Measurements from ENCODE around the gene COX10. TPM values are rescaled to one million over a fixed set of nuclear protein-coding genes. Genes with fewer than 3 reads are reported as not detected.

COX10 gene
- total RNA-seq, 2 experiments from 2014 or later: 26.0 to 28.6 TPM

DNA sequence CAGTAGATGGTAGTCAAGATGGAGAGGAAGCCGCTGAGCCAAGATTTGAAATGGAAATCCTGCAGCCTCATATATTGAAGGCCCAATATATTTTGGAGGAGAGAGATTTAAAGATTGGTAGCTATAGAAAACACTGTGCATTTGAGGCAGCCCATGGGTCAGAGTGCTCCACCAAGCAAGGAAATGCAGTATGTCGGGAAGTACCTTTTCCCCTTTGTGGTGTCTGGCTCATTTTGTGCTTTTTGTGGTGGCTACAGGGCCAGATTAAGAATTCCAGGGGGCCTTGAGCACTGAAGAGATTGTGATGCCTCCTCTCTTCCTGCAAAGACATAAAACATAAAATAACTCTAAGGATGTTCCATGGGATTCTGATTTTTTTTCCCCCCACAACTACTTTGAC is 127.8 kb downstream of the COX10 start:
- ChIA-PET POLR2A (interaction anchor here (1.1 kb wide), 1 partner anchor 103 kb away, joined by 3 read pairs; the partner anchor contains the start of gene HS3ST3B1), CTCF (interaction anchor here (1.1 kb wide), 1 partner anchor 105 kb away, joined by 5 read pairs; no protein-coding TSS in a partner anchor)
- DNase-seq: no peak

DNA sequence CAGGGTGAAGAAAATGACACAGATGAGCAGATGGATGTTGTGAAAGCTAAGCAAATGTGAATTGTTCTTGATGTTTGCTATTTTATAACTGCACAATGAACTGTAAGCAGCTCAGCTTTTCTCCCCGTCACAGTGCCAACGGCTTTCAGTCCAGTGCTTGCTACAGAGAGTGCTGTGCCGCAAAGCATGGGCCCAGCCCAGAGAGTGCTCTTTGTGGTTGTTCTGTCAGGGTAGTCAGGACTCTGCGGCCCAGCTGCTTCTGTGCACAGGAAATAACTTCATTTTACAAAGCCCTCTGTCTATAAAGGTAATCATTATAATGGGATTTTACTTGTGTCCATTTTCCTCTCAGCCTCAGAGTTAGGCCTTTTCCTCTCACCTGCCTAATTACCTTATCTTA is 128.3 kb downstream of the COX10 start:
- Mint-ChIP-seq H3K36me3 (ENCODE audit: low read depth) (peaks cover 32% of the 10 kb centered on the region), H3K27me3 (no peaks in the 10 kb centered on the region), H3K4me1 (ENCODE audit: low read depth) (peaks cover 87% of the 10 kb centered on the region), H3K4me3 (no peak overlapping the region), H3K27ac (peak overlapping the region; percentile 85), H3K9me3 (no peaks in the 10 kb centered on the region)
- ATAC-seq (peak; percentile 64), DNase-seq (peak; percentile 90)
- intact Hi-C loops (cut with micrococcal nuclease): loop anchor here (5.0 kb wide), 1 partner anchor 105 kb away; the partner anchor contains the start of gene HS3ST3B1
- TF ChIP-seq, protein P1, sequence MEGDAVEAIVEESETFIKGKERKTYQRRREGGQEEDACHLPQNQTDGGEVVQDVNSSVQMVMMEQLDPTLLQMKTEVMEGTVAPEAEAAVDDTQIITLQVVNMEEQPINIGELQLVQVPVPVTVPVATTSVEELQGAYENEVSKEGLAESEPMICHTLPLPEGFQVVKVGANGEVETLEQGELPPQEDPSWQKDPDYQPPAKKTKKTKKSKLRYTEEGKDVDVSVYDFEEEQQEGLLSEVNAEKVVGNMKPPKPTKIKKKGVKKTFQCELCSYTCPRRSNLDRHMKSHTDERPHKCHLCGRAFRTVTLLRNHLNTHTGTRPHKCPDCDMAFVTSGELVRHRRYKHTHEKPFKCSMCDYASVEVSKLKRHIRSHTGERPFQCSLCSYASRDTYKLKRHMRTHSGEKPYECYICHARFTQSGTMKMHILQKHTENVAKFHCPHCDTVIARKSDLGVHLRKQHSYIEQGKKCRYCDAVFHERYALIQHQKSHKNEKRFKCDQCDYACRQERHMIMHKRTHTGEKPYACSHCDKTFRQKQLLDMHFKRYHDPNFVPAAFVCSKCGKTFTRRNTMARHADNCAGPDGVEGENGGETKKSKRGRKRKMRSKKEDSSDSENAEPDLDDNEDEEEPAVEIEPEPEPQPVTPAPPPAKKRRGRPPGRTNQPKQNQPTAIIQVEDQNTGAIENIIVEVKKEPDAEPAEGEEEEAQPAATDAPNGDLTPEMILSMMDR (IDR thresholded peaks at IDR 0.05): no peak
- ChIA-PET CTCF (interaction anchor here (1.1 kb wide), 1 partner anchor 104 kb away, joined by 5 read pairs; no protein-coding TSS in a partner anchor), POLR2A (interaction anchor here (1.1 kb wide), 1 partner anchor 103 kb away, joined by 3 read pairs; the partner anchor contains the start of gene HS3ST3B1)

More for the DNA sequence above, 127.8 kb downstream of the COX10 start:
- Mint-ChIP-seq H3K9me3 (no peaks in the 10 kb centered on the region), H3K27me3 (no peaks in the 10 kb centered on the region), H3K4me1 (ENCODE audit: low read depth) (peaks cover 86% of the 10 kb centered on the region), H3K4me3 (no peak overlapping the region), H3K27ac (peak overlapping the region; percentile 85), H3K36me3 (ENCODE audit: low read depth) (peaks cover 36% of the 10 kb centered on the region)
- no peak for ATAC-seq
- intact Hi-C loops (cut with micrococcal nuclease): loop anchor here (5.0 kb wide), 1 partner anchor 105 kb away; the partner anchor contains the start of gene HS3ST3B1
- TF ChIP-seq, protein P1 (IDR thresholded peaks at IDR 0.05): no peak

DNA sequence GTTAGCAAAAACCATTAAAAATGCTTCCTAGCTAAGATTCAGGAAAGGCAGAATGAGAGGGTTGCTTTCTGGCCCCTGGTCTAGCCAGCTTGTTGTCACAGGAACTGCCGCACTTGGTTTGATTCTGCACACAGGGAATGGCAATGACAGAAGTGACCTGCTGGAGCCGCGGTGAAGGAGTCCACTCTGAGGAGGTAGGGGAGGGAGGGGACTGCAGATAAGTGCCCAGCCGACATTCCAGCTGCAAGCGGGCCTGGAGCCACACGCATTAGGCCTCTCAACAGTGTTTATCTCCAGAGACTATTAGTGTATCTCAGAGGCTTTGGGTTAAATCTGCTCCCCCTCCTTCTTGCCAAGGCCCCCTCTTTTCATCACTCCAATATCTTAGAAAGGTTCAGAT is 128.7 kb downstream of the COX10 start:
- H3K4me3 Mint-ChIP-seq: no peak overlapping the region
- TF ChIP-seq, protein P1 (IDR thresholded peaks at IDR 0.05): no peak
- H3K36me3 Mint-ChIP-seq (ENCODE audit: low read depth): peaks cover 36% of the 10 kb centered on the region
- POLR2A ChIA-PET: interaction anchor here (0.9 to 1.1 kb wide), 2 partner anchors 9 to 103 kb away, joined by 3 read pairs; partner anchors contain the start of gene HS3ST3B1
- DNase-seq: no peak
- H3K9me3 Mint-ChIP-seq: no peaks in the 10 kb centered on the region
- CTCF ChIA-PET: interaction anchor here (1.1 kb wide), 1 partner anchor 104 kb away, joined by 5 read pairs; no protein-coding TSS in a partner anchor
- peak overlapping the region; percentile 85 for H3K27ac Mint-ChIP-seq
- intact Hi-C loops (cut with micrococcal nuclease): loop anchor here (5.0 kb wide), 1 partner anchor 104 kb away; the partner anchor contains the start of gene HS3ST3B1
- H3K27me3 Mint-ChIP-seq: no peaks in the 10 kb centered on the region
- H3K4me1 Mint-ChIP-seq (ENCODE audit: low read depth): peaks cover 90% of the 10 kb centered on the region
- no peak for ATAC-seq

DNA sequence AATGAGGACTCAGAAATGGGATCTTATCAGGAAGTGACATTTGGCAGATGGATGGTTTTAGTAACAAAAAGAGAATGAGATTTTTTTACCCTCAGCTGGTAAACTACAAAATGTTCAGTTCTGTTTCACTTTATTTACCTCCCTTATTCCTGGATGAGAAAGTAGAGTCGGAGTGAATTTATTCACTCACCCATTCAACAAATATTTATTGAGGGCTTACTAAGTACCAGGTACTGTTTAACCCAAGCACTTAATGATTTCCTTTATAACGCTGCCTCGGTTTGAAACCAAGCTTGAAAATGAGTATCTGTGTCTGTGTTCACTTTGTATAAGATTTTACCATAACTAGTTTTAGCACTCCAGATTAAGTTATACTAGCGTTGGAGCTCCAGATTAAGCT is 129.3 kb downstream of the COX10 start:
- CTCF ChIA-PET: interaction anchor here (0.9 kb wide), 1 partner anchor 71 kb away, joined by 3 read pairs; no protein-coding TSS in a partner anchor
- Mint-ChIP-seq H3K4me3 (no peak overlapping the region), H3K36me3 (ENCODE audit: low read depth) (peaks cover 38% of the 10 kb centered on the region), H3K9me3 (no peaks in the 10 kb centered on the region), H3K27ac (peak overlapping the region; percentile 28), H3K27me3 (no peaks in the 10 kb centered on the region), H3K4me1 (ENCODE audit: low read depth) (peaks cover 91% of the 10 kb centered on the region)
- TF ChIP-seq, protein P1 (IDR thresholded peaks at IDR 0.05): no peak
- ATAC-seq (no peak), DNase-seq (no peak)
- intact Hi-C loops (cut with micrococcal nuclease): loop anchor here (5.0 kb wide), 1 partner anchor 104 kb away; the partner anchor contains the start of gene HS3ST3B1
- POLR2A ChIA-PET: interaction anchor here (0.9 kb wide), 1 partner anchor 8 kb away, joined by 3 read pairs; no protein-coding TSS in a partner anchor

DNA sequence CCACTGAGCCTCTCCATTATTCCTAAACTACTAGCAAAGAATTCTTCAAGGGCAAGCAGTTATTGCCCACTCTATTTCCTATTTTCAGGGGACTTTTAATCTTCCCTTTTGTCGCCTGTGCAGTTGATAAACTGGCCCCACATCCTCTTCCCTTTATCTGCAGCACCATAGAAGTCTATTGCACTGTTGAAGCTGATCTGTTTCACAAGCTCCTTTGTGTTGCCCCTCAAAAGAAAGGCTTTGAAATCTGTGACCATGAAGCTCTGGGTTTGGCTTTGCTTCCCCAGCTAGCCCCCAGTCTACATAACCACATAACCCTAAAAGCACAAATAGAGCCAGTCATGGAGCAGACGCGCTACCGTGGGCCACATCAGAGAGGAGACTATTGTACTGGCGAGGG is 130.3 kb downstream of the COX10 start:
- no peak for ATAC-seq
- no peaks in the 10 kb centered on the region for H3K9me3 Mint-ChIP-seq
- TF ChIP-seq, protein P1 (IDR thresholded peaks at IDR 0.05): no peak
- H3K27me3 Mint-ChIP-seq: no peaks in the 10 kb centered on the region
- intact Hi-C loops (cut with micrococcal nuclease): loop anchor here (5.0 kb wide), 1 partner anchor 103 kb away; the partner anchor contains the start of gene HS3ST3B1
- peaks cover 43% of the 10 kb centered on the region for H3K36me3 Mint-ChIP-seq (ENCODE audit: low read depth)
- no peak overlapping the region for H3K27ac Mint-ChIP-seq
- DNase-seq: no peak
- CTCF ChIA-PET: no interaction called here
- H3K4me1 Mint-ChIP-seq (ENCODE audit: low read depth): peaks cover 97% of the 10 kb centered on the region
- POLR2A ChIA-PET: interaction anchor here (1.1 to 1.2 kb wide), 2 partner anchors 101 to 109 kb away, joined by 3 to 6 read pairs; partner anchors contain the start of gene HS3ST3B1
- H3K4me3 Mint-ChIP-seq: no peak overlapping the region

Data from activated CD8-positive, alpha-beta T cell treated with anti-CD3 and anti-CD28 coated beads for 36 hours (primary cell).